HCT116 (cell line): ENCODE data around the gene PHTF1. TPM values are rescaled to one million over a fixed set of nuclear protein-coding genes. Genes with fewer than 3 reads are reported as not detected.

Source experiments
- ATAC-seq: fragments of 200-7000 bp; cut with Tn5 transposase; 2 replicates; pipeline ENCODE4 v1.9.1; 2020; ENCODE audit warnings: mild to moderate bottlenecking, moderate library complexity
- BruUV-seq: library from RNA; stranded (reverse); fragments of 400-500 nt; replicated peaks from 2 replicates; lab custom pipeline; 2021; lab: Mats Ljungman, UMichigan
- CTCF ChIA-PET: fragments of 300-600 bp; sonication (Branson Sonifier 250); formaldehyde crosslinking; loops from one replicate; lab custom pipeline; 2021; ENCODE audit warnings: antibody characterized with exemption; lab: Charles Lee
- POLR2A ChIA-PET: fragments of 300-600, 350-600 bp; sonication (Branson Sonifier 250); formaldehyde crosslinking; loops from one replicate; lab custom pipeline; 2021; ENCODE audit warnings: antibody characterized with exemption; lab: Charles Lee
- RAD21 ChIA-PET, 2 experiments: fragments of 300-600 bp; sonication (Branson Sonifier 250); formaldehyde crosslinking; loops; one replicate each; lab custom pipeline; 2023; ENCODE audit warnings: low total read pairs in 2 of 2; ENCODE audit not compliant: uncharacterized antibody in 2 of 2, unreplicated experiment in 2 of 2, low non-redundant PET in 1 of 2; lab: Charles Lee
- DNase-seq: peaks from one replicate; pipeline ENCODE4 v3.0.0-alpha.2; 2010; ENCODE audit warnings: low read depth, low spot score
- H2AFZ ChIP-seq: fragments of 200-600 bp; shearing (Covaris generic), sonication (generic); 2 replicates; pipeline ENCODE4 v1.6.1; 2017; ENCODE audit warnings: low read depth, mixed run types, mixed read lengths, antibody characterized with exemption, low read length; ENCODE audit not compliant: poor library complexity, severe bottlenecking
- H3K27ac ChIP-seq: 2 replicates; pipeline ENCODE4 v1.5.1; 2012; ENCODE audit warnings: low read depth, low read length
- H3K27me3 ChIP-seq: fragments of 200-600 bp; sonication (generic); 2 replicates; pipeline ENCODE4 v1.6.1; 2016; ENCODE audit warnings: mixed run types, low read length, mixed read lengths; ENCODE audit not compliant: insufficient read depth
- H3K36me3 ChIP-seq, 2 experiments: fragments of 200-500 bp in 1 of 2; fragments of 200-600 bp in 1 of 2; sonication (Bioruptor generic) in 1 of 2; sonication (generic) in 1 of 2; 2 replicates each; pipeline versions ENCODE4 v1.5.1 to v1.6.1; 2014 to 2016; ENCODE audit warnings: low read length in 2 of 2, inconsistent platforms in 1 of 2, mixed read lengths in 1 of 2, mixed run types in 1 of 2; ENCODE audit not compliant: insufficient read depth in 2 of 2, control insufficient read depth in 1 of 2
- H3K4me1 ChIP-seq, 2 experiments: fragments of 200-600 bp in 1 of 2; sonication (generic) in 1 of 2; 2 replicates each; pipeline versions ENCODE4 v1.5.1 to v1.6.1; 2012 to 2017; ENCODE audit warnings: low read length in 2 of 2, inconsistent platforms in 1 of 2, mild to moderate bottlenecking in 1 of 2, mixed read lengths in 1 of 2, mixed run types in 1 of 2, moderate library complexity in 1 of 2; ENCODE audit not compliant: insufficient read depth in 2 of 2, control insufficient read depth in 1 of 2
- H3K4me2 ChIP-seq: fragments of 200-600 bp; sonication (generic); 2 replicates; pipeline ENCODE4 v1.6.1; 2017; ENCODE audit warnings: mixed run types, low read length, mixed read lengths
- H3K4me3 ChIP-seq, 2 experiments: fragments of 200-600 bp in 1 of 2; sonication (generic) in 1 of 2; replicated peaks in 1 of 2; 2 replicates each; pipeline ENCODE4 v1.5.1; 2011 to 2016; ENCODE audit warnings: low read length in 2 of 2, control low read depth in 1 of 2, low read depth in 1 of 2, mild to moderate bottlenecking in 1 of 2, mixed read lengths in 1 of 2, mixed run types in 1 of 2
- H3K79me2 ChIP-seq: fragments of 200-600 bp; sonication (generic); 2 replicates; pipeline ENCODE4 v1.6.1; 2017; ENCODE audit warnings: mild to moderate bottlenecking, mixed run types, low read length, moderate library complexity, mixed read lengths; ENCODE audit not compliant: insufficient read depth
- H3K9ac ChIP-seq: fragments of 200-600 bp; sonication (generic); 2 replicates; pipeline ENCODE4 v1.6.1; 2016; ENCODE audit warnings: low read length, mixed read lengths
- H3K9me2 ChIP-seq: fragments of 200-600 bp; sonication (generic), shearing (Covaris generic); 2 replicates; pipeline ENCODE4 v1.6.1; 2017; ENCODE audit warnings: mixed run types, mild to moderate bottlenecking, moderate library complexity; ENCODE audit not compliant: insufficient read depth
- H3K9me3 ChIP-seq, 2 experiments: fragments of 200-500 bp in 1 of 2; fragments of 200-600 bp in 1 of 2; sonication (Bioruptor generic) in 1 of 2; sonication (generic) in 1 of 2; 2 replicates each; pipeline ENCODE4 v1.6.1; 2014 to 2017; ENCODE audit warnings: low read length in 2 of 2, mixed read lengths in 2 of 2, inconsistent platforms in 1 of 2, low read depth in 1 of 2, mild to moderate bottlenecking in 1 of 2, mixed run types in 1 of 2, moderate library complexity in 1 of 2; ENCODE audit not compliant: control insufficient read depth in 1 of 2, insufficient read depth in 1 of 2
- H4K20me1 ChIP-seq: fragments of 200-600 bp; sonication (generic), shearing (Covaris generic); 2 replicates; pipeline ENCODE4 v1.6.1; 2017; ENCODE audit warnings: mixed run types, mild to moderate bottlenecking, moderate library complexity; ENCODE audit not compliant: insufficient read depth
- ATF3 ChIP-seq: IDR thresholded peaks from 2 replicates; pipeline ENCODE4 v1.6.1; 2012
- CBX3 ChIP-seq: IDR thresholded peaks from 2 replicates; pipeline ENCODE4 v1.6.1; 2012; ENCODE audit warnings: low read depth
- CEBPB ChIP-seq: IDR thresholded peaks from 2 replicates; pipeline ENCODE4 v1.6.1; 2012; ENCODE audit warnings: low read depth
- EGR1 ChIP-seq: IDR thresholded peaks from 2 replicates; pipeline ENCODE4 v1.6.1; 2012; ENCODE audit warnings: low read depth
- ELF1 ChIP-seq: IDR thresholded peaks from 2 replicates; pipeline ENCODE4 v1.6.1; 2012; ENCODE audit warnings: low read depth, borderline replicate concordance
- EZH2 ChIP-seq: fragments of 200-600 bp; sonication (generic); IDR thresholded peaks from 2 replicates; pipeline ENCODE4 v1.6.1; 2017; ENCODE audit warnings: antibody characterized with exemption, mixed run types
- EZH2phosphoT487 ChIP-seq: fragments of 200-600 bp; IDR thresholded peaks from 2 replicates; pipeline ENCODE4 v1.6.1; 2018; ENCODE audit warnings: antibody characterized with exemption, borderline replicate concordance
- FOSL1 ChIP-seq: IDR thresholded peaks from 2 replicates; pipeline ENCODE4 v1.6.1; 2012; ENCODE audit warnings: low read depth
- JUND ChIP-seq: IDR thresholded peaks from 2 replicates; pipeline ENCODE4 v1.6.1; 2012
- POLR2A ChIP-seq: IDR thresholded peaks from 2 replicates; pipeline ENCODE4 v1.7.0; 2011; ENCODE audit warnings: borderline replicate concordance; ENCODE audit not compliant: insufficient read depth, insufficient read length; ENCODE audit errors: extremely low read depth
- POLR2AphosphoS5 ChIP-seq: IDR thresholded peaks from 2 replicates; pipeline ENCODE4 v1.6.1; 2011; ENCODE audit warnings: mild to moderate bottlenecking, low read depth, low read length, moderate library complexity
- RAD21 ChIP-seq: IDR thresholded peaks from 2 replicates; pipeline ENCODE4 v1.6.1; 2012; ENCODE audit warnings: low read depth, mild to moderate bottlenecking
- SIN3A ChIP-seq: IDR thresholded peaks from 2 replicates; pipeline ENCODE4 v1.6.1; 2012; ENCODE audit warnings: low read depth
- SP1 ChIP-seq: IDR thresholded peaks from 2 replicates; pipeline ENCODE4 v1.6.1; 2012; ENCODE audit warnings: low read depth
- SRF ChIP-seq: IDR thresholded peaks from 2 replicates; pipeline ENCODE4 v1.6.1; 2012; ENCODE audit warnings: low read depth
- TCF7L2 ChIP-seq: IDR thresholded peaks from 2 replicates; pipeline ENCODE4 v1.7.0; 2011; ENCODE audit warnings: borderline replicate concordance, inconsistent platforms; ENCODE audit not compliant: insufficient read depth, insufficient read length; ENCODE audit errors: extremely low read depth
- YY1 ChIP-seq: IDR thresholded peaks from 2 replicates; pipeline ENCODE4 v1.6.1; 2011; ENCODE audit warnings: low read length, low read depth, moderate library complexity, mild to moderate bottlenecking; ENCODE audit not compliant: insufficient replicate concordance; ENCODE audit errors: extremely low read depth
- ZFX ChIP-seq: fragments of 450-650 bp; IDR thresholded peaks from 2 replicates; pipeline ENCODE4 v1.6.1; 2017
- ZNF274 ChIP-seq: fragments of 200-500 bp; sonication (Bioruptor generic); IDR thresholded peaks from 2 replicates; pipeline ENCODE4 v1.6.1; 2014; ENCODE audit warnings: mild to moderate bottlenecking, low read depth, low read length, inconsistent platforms
- intact Hi-C: fragments of 100-400 bp; cut with micrococcal nuclease; formaldehyde crosslinking; loops from 2 replicates; pipeline ENCODE4 v1.10.0; 2022
- total RNA-seq: library from RNA; stranded (reverse); gene quantifications from one replicate; pipeline ENCODE4 v1.2.1, GENCODE V29; 2021; ENCODE audit not compliant: unreplicated experiment
- TF ChIP-seq, protein P1 (sequence below): IDR thresholded peaks from 2 replicates; pipeline ENCODE4 v1.6.1; 2012; ENCODE audit warnings: low read depth
- TF ChIP-seq, protein P2 (sequence below): IDR thresholded peaks from 2 replicates; pipeline ENCODE4 v1.6.1; 2011; ENCODE audit warnings: mild to moderate bottlenecking, low read length, moderate library complexity; ENCODE audit not compliant: insufficient replicate concordance; ENCODE audit errors: extremely low read depth
- TF ChIP-seq, protein P3 (sequence below): IDR thresholded peaks from 2 replicates; pipeline ENCODE4 v1.6.1; 2012

The PHTF1 gene
- total RNA-seq, 1 experiment from 2014 or later: 11.4 TPM

GRCh38 chr1:113654883-113655282, 104.4 kb downstream of the PHTF1 start (continued):
- TF ChIP-seq POLR2AphosphoS5 (no peak), EZH2phosphoT487 (no peak), EGR1 (no peak), EZH2 (no peak), ZFX (no peak), SP1 (no peak), YY1 (no peak), FOSL1 (no peak), POLR2A (no peak), CEBPB (no peak), SIN3A (no peak), ELF1 (no peak), ZNF274 (no peak)

DNA sequence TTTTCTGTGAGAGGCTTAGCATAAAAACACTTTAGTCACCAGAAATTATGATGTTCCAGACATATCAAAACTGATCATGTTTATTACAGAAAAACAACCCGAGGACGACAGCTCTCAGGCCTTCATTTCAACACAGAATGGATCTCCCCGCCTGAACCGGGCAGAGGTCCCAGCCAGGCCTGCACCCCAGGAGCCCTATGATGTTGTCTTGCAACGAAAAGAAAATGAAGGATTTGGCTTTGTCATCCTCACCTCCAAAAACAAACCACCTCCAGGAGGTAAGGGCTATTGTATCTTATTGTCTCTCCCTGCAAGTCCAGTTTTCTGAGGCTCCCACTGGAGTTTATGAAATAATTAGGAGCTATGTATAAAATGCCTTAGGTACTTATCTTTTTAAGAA, 105.5 kb downstream of the PHTF1 start:
- TF ChIP-seq SIN3A (no peak), CBX3 (no peak), YY1 (no peak), EZH2phosphoT487 (no peak), POLR2A (no peak), SP1 (no peak), EZH2 (no peak), POLR2AphosphoS5 (no peak), ZFX (no peak), JUND (no peak), ATF3 (no peak), FOSL1 (no peak), ELF1 (no peak), ZNF274 (no peak), TCF7L2 (no peak), SRF (no peak), RAD21 (no peak)
- TF ChIP-seq, protein P1, sequence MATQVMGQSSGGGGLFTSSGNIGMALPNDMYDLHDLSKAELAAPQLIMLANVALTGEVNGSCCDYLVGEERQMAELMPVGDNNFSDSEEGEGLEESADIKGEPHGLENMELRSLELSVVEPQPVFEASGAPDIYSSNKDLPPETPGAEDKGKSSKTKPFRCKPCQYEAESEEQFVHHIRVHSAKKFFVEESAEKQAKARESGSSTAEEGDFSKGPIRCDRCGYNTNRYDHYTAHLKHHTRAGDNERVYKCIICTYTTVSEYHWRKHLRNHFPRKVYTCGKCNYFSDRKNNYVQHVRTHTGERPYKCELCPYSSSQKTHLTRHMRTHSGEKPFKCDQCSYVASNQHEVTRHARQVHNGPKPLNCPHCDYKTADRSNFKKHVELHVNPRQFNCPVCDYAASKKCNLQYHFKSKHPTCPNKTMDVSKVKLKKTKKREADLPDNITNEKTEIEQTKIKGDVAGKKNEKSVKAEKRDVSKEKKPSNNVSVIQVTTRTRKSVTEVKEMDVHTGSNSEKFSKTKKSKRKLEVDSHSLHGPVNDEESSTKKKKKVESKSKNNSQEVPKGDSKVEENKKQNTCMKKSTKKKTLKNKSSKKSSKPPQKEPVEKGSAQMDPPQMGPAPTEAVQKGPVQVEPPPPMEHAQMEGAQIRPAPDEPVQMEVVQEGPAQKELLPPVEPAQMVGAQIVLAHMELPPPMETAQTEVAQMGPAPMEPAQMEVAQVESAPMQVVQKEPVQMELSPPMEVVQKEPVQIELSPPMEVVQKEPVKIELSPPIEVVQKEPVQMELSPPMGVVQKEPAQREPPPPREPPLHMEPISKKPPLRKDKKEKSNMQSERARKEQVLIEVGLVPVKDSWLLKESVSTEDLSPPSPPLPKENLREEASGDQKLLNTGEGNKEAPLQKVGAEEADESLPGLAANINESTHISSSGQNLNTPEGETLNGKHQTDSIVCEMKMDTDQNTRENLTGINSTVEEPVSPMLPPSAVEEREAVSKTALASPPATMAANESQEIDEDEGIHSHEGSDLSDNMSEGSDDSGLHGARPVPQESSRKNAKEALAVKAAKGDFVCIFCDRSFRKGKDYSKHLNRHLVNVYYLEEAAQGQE: no peak
- TF ChIP-seq, protein P2, sequence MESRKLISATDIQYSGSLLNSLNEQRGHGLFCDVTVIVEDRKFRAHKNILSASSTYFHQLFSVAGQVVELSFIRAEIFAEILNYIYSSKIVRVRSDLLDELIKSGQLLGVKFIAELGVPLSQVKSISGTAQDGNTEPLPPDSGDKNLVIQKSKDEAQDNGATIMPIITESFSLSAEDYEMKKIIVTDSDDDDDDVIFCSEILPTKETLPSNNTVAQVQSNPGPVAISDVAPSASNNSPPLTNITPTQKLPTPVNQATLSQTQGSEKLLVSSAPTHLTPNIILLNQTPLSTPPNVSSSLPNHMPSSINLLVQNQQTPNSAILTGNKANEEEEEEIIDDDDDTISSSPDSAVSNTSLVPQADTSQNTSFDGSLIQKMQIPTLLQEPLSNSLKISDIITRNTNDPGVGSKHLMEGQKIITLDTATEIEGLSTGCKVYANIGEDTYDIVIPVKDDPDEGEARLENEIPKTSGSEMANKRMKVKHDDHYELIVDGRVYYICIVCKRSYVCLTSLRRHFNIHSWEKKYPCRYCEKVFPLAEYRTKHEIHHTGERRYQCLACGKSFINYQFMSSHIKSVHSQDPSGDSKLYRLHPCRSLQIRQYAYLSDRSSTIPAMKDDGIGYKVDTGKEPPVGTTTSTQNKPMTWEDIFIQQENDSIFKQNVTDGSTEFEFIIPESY: no peak
- TF ChIP-seq, protein P3, sequence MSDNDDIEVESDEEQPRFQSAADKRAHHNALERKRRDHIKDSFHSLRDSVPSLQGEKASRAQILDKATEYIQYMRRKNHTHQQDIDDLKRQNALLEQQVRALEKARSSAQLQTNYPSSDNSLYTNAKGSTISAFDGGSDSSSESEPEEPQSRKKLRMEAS: no peak
- CTCF ChIA-PET: no interaction called here
- ATAC-seq: no peak
- Histone ChIP-seq H3K4me1 (no peaks in the 10 kb centered on the region), H3K27me3 (no peaks in the 10 kb centered on the region), H3K79me2 (no peaks in the 10 kb centered on the region), H4K20me1 (no peaks in the 10 kb centered on the region), H3K36me3 (no peaks in the 10 kb centered on the region), H3K9me2 (no peaks in the 10 kb centered on the region), H2AFZ (no peak overlapping the region), H3K9ac (no peak overlapping the region), H3K4me3 (no peak overlapping the region), H3K27ac (no peak overlapping the region), H3K4me2 (no peak overlapping the region), H3K9me3 (no peaks in the 10 kb centered on the region)
- POLR2A ChIA-PET: interaction anchor here (0.7 kb wide), 1 partner anchor 9 kb away, joined by 3 read pairs; no protein-coding TSS in a partner anchor
- DNase-seq: no peak
- intact Hi-C loops: no loop called here
- no TSS peak for BruUV-seq
- RAD21 ChIA-PET: no interaction called here
